Measurements from ENCODE around the gene TUSC1. TPM values are rescaled to one million over a fixed set of nuclear protein-coding genes. Genes with fewer than 3 reads are reported as not detected.
"Not testable (repeated sequence)": the region's sequence is repeated elsewhere in the genome, so short reads cannot be mapped to it uniquely, and the experiment has no call there.

The TUSC1 gene
- total RNA-seq: 11.4 TPM

DNA sequence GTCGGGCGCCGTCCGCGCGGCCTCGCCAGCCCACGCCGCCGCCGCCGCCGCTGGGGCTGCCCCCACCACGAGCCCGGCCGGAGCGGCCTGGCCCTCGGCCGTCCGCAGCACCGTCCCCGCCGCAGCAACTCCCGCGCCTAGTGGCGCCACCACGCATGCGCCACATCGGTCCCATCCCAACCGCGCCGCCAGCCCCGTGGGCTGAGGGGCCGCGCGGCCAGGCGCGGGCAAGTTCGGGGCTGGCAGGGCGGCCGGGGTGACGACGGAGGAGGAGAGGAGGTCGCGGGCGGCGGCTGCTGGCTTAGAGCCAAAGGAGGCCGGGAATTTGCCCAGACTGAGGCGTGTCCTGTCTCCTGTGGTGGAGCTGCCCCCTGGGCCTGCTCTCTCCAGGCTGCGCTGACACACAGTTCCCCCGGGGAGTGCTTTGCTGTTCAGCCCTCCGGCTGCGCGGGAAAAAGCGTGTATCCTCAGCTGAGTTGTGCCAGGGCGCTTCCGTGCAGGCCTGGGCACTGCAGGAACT is at the start of gene TUSC1:
TUSC1 (minus strand) TSS at position 298 of the 520 bp plus-strand sequence; CDS start at position 166, 132 bp downstream.
- ATAC-seq (peak; percentile 81), DNase-seq (ENCODE audit: low spot score) (peak; percentile 89)
- intact Hi-C loops (cut with DNase I): no loop called here

DNA sequence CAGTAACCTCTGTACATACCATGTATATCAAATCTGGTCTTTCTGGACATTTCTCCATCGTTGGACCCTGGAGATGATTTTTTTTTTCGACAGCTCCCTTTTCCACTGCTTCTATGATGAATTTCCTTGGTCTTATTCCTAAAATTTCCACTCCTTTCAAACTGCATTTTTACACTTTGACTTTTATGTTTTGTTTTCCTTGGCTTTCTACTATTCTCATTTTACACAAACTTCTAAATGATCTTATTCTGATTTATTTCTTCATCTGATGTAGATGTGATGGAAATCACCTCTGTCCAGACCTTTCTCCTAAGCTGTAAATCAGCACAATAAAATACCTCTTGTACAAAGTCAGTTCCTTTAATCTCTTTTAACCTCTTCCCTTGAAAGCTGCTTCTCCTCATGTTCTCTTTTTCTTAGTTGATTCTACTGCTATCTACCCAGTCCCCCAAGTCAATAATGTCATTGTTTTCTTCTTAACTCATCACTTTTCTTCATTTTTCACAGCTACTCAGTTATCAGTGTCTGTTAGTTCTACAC is 48.7 kb upstream of the TUSC1 start:
- intact Hi-C loops (cut with DNase I): no loop called here
- no peak for ATAC-seq
- no peak for DNase-seq (ENCODE audit: low spot score)

DNA sequence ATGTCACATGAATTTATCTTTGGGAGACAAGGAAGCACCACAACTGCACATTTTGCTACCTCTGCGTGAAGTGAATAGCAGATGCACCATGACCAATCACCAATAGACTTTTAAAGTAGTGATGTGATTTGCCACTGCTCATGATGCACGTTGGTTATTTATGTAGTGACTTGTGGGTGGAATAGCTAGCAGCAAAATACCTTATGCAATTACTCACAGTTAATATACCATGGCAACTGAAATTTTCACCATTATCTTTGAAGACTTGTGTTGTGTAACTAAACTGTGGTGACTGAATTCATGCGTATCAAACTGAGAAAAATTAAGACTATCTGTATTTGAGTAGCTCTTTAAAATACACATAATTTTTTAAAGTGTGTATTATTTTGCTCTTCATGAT is 46.2 kb upstream of the TUSC1 start:
- intact Hi-C loops (cut with DNase I): no loop called here
- no peak for ATAC-seq
- DNase-seq (ENCODE audit: low spot score): no peak

DNA sequence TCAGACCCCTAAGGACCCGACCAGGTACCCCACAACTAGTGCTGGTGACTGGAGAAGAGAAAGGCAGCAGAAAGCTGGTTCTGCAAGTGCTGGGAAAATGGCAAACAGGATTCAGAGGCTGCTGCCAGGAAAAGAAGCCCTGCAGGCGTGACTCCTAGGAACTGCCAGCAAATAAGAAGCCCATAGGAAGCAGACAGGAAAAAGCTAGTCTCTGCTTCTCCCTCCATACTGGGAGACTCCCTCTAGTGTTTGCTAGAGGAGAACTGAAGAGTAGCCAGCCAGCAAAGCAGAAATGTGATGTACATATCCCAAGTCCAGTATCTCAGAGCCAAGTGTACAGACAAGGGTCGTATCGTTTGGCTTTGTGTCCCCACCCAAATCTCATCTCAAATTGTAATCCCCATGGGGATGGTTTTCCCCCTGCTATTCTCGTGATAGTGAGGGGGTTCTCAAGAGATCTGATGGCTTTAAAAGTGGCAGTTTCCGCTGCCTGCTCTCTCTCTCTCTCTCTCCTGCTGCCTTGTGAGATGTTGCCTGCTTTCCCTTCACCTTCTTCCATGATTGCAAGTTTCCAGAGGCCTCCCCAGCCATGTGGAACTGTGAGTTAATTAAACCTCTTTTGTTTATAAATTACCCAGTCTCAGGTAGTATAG is 38.1 kb upstream of the TUSC1 start:
- no peak for DNase-seq (ENCODE audit: low spot score)
- ATAC-seq: peak; percentile 72
- intact Hi-C loops (cut with DNase I): no loop called here

DNA sequence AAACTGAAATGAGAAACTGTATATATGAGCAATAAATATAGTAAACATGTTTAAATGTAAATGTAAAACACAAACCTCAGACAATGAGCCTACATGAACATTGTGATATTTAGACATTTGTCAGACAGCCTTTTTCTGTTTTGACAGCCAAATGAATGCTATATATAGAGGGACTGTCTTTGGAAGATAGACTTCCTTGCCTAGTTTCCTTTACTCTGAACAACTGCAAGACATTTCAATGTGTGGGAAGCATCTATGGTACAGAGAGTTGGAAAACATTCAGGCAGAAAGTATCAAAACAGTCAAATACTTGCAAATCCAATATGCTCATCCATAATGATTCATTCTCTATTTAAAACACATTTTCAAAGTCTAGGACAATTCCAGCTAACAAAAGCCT is 31.7 kb upstream of the TUSC1 start:
- DNase-seq (ENCODE audit: low spot score) (no peak), ATAC-seq (no peak)
- intact Hi-C loops (cut with DNase I): no loop called here

DNA sequence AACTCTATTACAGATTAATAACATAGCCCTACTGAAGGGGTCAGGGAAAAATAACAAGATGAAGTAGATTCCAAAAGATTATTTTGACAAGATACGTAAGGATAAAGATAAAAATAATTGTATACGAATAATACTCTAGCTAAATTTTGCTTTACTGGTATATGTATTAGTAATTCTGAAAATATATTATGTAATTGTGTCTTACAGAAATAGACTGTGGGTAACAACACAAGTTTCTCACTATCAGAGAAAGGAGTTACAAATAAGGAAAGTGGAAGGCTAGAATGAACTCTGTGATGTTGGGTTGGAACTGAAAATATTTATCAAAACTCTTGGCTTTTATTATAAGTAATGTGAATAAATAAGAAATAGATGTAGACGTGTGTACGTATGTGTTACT is 26.6 kb upstream of the TUSC1 start:
- intact Hi-C loops (cut with DNase I): no loop called here
- no peak for DNase-seq (ENCODE audit: low spot score)
- no peak for ATAC-seq

DNA sequence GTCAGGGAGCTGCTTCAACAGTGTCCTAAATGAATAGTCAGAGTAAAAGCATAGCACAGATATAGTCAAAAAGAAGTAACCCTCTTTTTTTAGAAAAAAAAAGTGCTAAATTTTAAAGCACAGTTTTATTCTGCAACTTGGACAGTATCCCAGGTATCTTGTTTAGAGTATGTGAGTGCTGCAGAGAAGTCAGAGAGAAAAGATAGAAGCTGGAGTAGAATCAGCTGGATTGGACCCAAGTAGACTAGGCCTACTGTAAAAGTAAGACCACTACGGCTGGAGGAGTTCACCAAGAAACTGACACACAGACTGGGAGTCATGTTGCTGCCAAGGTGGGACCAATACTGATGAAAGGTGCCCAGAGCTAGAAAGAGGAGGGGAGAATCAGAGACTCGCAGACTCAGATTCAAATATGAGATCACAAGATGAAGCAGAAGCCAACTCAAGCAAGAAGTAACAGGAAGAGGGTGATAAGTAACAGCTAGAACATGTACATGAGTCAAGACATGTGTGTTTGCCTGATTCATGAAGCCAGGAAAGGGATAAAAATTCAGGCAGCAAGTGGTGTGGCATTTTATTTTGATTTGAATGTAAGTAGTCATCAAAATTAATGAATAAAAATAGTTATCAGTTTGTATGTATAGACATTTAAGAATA is 25.6 kb upstream of the TUSC1 start:
- DNase-seq (ENCODE audit: low spot score) (no peak), ATAC-seq (no peak)
- intact Hi-C loops (cut with DNase I): no loop called here

DNA sequence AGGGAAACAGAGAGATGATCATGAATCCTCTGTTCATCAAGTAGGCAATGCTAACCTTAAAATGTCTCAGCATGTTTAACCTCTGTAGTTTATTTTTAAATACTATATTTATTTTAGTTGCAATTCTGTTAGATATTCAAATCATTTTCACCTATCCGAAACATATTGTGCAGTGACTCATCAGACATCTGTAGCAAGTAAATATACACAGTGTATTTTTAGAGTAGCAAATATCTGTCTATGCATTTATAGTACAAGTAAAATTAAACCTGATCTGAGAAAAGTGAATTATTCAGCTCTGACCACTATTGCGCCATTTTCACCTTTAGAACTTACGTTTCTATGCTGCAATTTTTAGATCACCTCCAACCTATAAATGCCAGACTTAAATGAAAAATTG is 24.3 kb upstream of the TUSC1 start:
- ATAC-seq (no peak), DNase-seq (ENCODE audit: low spot score) (no peak)
- intact Hi-C loops (cut with DNase I): no loop called here

DNA sequence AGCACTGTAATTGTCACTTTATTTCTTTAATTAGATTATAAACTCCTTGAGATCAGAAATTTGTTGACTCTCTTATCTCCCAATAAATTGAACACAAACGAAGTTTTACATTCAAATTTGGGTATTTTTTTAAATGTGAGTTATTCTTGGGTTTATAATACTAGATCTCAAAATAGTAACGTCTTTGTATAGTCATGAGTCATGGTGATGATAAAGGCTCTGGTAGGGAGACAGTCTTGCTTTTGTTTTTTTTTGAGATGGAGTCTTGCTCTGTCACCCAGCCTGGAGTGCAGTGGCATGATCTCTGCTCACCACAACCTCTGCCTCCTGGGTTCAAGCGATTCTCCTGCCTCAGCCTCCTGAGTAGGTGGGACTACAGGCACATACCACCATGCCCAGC is 22.7 kb upstream of the TUSC1 start:
- intact Hi-C loops (cut with DNase I); ATAC-seq; DNase-seq (ENCODE audit: low spot score): not testable (repeated sequence)

DNA sequence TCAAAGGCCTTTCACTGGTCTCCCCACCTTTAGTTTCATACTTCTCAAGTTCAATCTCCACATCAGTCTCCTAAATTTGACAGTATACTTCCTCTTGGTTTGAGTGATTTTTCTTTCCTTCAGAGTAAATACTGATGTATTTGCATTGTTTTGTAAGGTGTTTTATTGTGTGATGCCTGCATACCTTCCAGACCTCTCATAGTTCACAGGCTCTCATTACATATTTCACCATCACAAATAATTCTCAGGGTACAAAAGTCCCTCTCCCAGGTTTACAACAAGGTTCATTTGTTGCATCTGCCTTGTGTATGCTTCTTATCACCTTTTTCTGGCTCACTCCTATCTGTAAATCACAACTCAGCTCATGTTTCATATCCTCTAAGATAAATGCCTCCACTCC is 22.2 kb upstream of the TUSC1 start:
- intact Hi-C loops (cut with DNase I): no loop called here
- DNase-seq (ENCODE audit: low spot score) (no peak), ATAC-seq (no peak)

DNA sequence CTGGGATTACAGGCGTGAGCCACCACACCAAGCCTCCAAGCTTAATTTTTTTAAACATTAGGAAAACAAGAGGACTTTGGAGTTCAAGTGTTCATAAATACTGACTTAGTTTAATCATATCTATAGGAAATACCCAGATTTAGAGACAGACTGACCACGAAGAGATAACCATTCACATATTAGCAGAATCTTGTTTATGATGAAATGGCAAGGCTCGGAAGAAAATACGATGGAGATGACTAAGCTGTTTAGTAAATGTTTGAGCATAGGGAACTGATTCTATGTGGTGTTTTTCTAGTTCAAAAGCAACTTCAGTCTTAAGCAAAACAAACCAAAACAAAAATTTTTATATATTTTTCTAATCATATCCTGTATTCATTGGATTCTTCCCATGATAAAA is 13.5 kb upstream of the TUSC1 start:
- ATAC-seq (no peak), DNase-seq (ENCODE audit: low spot score) (no peak)
- intact Hi-C loops (cut with DNase I): no loop called here

DNA sequence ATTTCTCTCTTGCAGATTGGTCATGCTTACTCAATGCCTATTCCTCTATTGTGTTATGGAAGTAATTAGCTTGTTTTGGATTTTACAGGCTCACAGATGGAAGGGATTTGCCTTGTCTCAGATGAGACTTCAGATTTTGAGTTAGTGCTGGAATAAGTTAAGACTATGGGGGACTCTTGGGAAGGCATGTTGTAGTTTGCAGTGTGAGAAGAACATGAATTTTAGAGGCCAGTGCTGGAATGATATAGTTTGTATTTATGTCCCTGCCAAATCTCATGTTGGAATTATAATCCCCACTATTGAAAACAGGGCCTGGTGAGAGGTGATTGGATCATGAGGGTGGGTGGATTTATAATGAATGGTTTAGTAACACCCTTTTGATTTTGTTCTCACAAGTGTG is 6.1 kb upstream of the TUSC1 start:
- ATAC-seq (no peak), DNase-seq (ENCODE audit: low spot score) (no peak)
- intact Hi-C loops (cut with DNase I): no loop called here

DNA sequence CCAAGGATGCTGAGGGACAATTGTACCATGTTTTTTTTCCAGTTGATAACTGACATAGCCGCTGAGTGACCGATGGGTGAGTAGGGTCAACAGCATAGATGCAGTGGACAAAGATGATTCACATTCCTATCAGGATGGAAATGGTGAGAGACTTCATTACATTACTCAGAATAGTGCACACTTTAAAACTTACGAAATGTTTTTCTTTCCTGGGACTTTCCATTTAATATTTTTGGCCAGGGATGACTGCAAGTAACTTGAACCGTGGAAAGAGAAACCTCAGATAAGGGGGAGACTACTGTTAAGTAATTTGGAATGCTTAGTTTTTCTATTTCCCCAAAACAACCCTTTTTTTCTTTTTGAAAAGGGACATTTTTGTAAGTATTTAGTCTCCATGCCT is 3.0 kb upstream of the TUSC1 start:
- intact Hi-C loops (cut with DNase I): no loop called here
- DNase-seq (ENCODE audit: low spot score) (no peak), ATAC-seq (no peak)

DNA sequence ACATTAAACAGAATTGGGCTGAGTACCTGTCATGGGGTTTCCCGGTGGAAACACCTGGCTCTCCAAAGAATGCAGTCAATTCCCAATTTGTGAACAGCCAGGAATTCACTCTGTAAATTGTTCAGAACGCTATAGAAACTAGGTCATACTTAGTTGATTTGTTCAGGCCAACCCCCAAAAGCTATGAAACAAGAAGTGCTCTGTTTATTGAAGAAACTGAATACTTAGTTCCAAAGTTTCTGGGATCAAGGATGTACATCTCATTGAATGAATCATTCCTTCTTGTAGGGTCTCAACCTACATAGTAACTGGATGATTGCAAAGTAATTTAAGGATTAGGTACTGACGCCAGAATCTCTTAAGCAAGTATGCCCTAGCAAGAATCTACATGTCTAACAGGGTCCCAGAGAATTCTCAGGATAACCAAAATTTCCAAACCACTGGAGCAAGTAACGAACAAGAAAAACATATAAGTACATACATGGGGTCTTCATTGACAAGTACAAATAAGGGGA is 659 bp upstream of the TUSC1 start:
- ATAC-seq: no peak
- intact Hi-C loops (cut with DNase I): no loop called here

DNA sequence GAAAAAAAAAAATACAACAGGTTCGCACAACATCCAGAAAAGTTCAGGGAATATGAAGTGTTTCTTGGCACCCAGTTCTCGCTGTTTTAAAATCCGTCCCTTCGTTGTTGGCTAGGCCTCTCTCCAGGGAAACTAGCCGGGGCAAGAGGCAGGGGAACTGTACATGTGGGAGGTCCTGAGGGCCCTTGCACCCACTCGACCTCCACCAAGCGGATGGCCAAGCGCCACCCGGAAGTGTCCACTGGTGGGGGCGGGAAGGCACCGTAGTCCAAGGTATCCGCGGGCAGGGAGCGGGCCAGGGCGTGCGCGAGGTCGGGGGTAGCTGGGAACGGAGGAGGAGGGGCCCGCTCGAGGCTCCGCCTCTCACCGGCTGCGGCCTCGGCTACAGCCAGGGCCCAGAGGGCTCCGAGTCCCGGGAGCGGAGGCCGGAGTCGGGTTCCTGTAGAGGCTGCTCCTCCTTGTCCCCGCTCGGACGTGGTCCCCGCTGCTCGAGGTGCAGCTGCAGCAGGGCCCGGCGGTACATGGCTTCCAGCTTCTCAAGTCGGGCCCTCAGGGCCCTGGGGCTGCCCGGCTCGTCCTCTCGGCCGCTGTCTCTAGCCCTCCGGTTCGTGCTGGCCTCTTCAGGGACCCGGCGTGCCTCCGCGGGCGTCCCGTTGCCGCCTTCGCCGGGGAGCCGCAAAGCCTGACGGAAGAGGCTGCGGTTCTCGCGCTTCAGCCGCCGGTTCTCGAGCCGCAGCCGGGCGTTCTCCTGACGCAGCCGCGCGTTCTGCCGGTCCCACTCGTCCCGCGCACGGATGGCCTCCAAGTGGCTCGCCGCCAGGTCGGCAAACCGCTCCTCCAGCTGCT is 720 bp downstream of the TUSC1 start:
- DNase-seq (ENCODE audit: low spot score) (peak; percentile 89), ATAC-seq (peak; percentile 98)
- intact Hi-C loops (cut with DNase I): no loop called here

More for the DNA sequence above, 659 bp upstream of the TUSC1 start:
- DNase-seq (ENCODE audit: low spot score): no peak

DNA sequence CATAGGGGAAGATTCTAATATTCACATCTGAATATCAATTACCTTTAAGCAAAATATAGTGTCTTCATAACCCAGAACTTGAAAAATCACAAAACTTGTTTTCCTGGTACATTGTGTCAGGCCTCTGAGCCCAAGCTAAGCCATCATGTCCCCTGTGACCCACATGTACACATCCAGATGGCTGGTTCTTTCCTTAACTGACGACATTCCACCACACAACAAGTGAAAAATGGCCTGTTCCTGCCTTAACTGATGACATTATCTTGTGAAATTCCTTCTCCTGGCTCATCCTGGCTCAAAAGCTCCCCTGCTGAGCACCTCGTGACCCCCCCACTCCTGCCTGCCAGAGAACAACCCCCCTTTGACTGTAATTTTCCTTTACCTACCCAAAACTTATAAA is 2.4 kb downstream of the TUSC1 start:
- ATAC-seq; DNase-seq (ENCODE audit: low spot score); intact Hi-C loops (cut with DNase I): not testable (repeated sequence)

DNA sequence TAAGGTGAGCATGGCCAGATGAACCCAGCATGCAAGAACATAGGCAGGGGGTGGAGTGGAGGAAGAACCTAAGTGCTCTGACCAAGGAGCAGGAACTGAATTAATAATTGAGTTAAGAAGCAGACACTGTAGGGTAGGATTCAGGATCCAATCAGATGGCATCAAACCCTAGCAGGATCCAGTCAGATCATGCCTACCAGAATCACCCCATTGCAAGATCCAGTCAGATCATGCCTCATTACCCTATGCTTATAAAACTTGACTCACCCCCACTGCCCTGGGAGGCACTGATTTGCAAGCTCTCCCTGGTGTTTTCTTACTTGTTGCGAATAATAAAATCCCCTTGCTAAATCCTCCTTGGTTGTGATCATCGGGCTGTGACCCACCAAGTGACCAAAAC is 19.7 kb downstream of the TUSC1 start:
- DNase-seq (ENCODE audit: low spot score) (no peak), ATAC-seq (no peak)

DNA sequence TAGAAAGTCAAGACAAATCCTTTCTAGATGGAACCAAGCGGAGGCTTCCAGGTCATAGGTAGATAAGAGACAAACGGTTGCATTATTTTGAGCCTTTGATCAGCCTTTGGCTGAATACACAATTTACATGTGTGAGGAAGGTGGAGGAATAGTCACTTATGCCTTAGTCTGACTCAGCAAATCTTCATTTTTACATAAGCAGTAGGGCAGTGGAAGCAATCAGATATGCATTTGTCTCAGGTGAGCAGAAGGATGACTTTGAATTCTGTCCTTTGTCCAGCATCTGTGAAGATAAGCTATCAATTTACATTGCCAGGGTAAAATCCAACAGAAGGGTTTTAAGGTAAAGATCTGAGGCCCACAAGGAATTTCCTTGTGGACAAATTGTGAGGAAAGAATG is 23.8 kb downstream of the TUSC1 start:
- ATAC-seq: no peak
- DNase-seq (ENCODE audit: low spot score): no peak
- intact Hi-C loops (cut with DNase I): no loop called here

More for the DNA sequence above, 19.7 kb downstream of the TUSC1 start:
- intact Hi-C loops (cut with DNase I): no loop called here

DNA sequence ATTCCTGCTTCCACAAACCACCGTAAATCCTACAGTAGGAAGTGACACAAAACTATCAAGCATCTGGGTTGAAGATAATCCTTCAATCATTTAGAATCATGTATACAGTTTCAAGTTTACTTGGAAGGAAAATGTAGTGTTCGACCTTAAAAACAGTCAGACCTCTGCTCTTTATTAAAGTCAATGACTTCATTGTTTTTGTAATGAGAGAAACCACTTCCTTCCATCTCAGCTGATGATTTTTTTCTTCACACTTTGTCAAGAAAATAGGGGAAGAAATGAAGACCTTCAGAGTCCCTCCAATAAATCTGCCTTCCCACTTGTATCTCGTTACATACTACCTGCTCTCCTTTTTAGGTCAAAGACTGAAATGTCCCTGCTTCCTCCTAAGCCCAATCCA is 30.1 kb downstream of the TUSC1 start:
- intact Hi-C loops (cut with DNase I): no loop called here
- ATAC-seq: no peak
- no peak for DNase-seq (ENCODE audit: low spot score)
